Kidney tubule cell (primary cell): ENCODE results near the gene MYO9A.

Experiments
- DNase-seq: peaks from one replicate; pipeline ENCODE4 v3.0.0-alpha.2; 2018; ENCODE audit warnings: low spot score

Gene MYO9A

DNA sequence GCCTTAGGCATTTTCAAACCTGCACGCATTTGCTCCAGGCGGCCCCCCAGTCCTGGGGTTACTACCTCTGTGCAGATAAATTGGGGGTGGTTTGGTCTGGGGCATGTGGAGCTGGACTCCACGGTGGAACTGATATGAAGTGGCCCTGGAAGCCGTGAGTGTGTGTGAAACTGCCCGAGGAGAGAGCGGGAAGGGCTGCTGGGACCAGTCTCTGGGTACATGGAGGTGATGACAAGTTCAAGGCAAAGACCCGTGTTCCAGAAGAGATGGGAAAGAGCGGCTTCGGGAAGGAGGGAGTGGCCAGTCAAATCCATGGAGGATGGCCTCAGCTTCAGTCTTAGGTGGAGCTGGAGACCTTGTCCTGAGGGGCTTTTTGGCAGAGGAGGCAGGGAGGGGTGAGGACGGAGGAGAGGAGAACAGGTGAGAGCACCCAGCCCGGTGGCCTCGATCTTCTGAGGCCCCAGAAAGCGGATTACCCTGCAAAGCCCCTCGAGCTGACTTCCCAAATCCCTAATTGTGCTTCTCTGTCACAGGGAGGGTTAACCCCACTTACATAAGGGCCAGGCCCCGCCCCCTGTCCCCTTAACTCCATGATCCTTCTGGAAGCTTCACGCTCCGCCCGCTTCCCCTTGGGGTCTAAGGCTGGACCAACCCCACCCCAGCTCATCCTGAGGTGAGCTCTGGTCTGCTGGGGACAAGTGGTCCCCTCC is 309.5 kb downstream of the MYO9A start:
- DNase-seq, result no peak

DNA sequence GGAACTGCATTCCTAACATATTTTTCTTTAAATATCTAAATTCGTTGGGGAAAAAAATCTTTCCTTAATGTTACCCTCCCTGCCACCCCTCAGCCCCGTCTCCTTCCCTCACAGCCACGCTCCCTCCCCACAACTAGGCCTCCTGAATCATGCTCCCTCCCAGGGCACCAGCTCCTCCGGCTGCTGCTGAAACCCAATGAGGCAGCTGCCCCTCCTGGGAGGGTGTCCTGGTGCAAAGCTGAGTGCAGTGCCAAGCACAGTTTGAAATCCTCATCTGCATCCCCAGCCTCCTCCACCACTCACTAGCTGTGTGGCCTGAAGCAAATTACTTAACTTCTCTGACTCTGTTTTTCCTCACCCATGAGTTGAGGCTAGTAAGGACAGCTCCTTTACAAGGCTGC is 310.3 kb downstream of the MYO9A start:
- peak; percentile 17 for DNase-seq

DNA sequence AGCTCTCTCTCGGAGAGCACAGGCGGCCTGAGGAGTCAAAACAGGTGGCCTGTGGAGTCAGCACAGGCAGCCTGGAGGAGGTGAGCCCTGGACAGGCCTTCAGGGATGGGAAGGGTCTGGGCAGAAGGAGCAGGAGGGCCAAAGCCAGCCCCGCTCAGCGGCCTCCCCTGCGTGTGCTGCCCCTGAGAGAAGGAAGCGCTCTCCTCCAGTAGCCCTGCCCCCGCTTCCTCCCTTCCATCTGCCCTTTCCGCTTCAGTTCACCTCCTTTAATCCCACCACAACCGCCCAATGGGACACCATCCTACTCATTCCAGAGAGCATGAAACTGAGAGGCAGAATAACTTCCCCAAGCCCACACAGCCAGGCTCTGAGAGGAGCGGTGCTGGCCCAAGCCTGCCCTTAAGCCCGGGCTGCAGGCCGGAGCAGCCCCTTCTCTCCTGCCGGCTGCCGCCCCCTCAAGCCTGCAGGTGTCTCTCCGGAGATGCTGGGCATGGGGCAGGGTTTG is 310.8 kb downstream of the MYO9A start:
- peak; percentile 15 for DNase-seq

DNA sequence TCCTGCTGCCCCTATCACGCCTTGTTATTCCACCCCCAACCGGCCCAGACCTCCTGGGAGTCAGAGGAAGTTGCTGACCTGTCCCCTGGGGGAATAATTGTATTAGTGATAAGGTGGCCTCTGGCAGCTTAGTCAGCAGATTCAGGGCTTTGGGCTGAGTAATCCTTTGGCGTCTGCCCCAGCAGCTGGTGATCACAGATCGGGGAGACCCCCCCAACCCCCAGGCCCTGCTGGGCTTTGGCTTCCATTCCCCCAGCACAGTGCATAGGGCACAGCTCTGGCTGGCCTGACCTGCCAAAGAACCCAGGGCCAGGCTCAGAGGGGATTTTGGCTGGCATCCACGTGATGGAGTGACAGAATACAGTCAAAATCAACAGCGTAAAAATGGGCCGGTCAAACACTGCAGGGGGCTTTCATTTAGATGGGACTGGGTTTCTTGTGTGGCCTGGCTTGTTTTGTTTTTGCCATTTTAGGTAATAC is 311.5 kb downstream of the MYO9A start:
- DNase-seq, result peak; percentile 61

DNA sequence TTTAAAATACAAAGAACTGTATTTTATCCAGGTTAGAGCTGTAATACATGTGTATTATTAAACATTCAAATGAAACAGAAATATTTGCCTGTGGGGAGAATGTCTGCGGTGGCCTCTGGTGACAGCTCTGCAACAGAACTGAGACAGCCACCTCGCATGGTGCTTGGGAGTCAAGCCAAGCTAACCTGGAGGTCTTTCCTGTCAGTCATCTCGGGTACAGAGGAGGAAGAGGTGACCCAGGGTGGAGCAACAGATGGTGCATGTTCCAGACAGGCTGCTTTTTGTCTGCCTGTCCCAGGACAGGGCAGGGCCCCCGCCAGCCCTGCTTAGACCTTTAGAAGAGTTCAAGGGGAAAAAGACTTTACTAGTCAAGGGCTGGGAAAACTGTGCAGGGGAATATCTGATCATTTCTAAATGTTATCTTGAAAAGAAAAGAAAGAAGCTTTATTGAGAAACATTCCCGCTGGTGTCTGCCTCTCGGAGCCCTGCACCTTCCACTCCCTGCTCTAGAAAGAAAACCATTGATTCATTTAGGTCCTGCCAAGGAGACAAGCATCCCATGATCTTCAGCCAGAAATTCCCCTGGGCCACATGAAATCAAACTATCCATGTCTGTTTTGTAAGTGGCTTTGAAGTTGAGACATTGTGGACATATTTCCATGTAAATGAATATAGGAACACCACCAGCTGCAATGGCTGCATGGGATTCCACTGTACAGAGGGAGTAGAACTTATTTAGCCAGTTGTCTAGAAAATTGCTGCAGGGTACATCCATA is 313.1 kb downstream of the MYO9A start:
- DNase-seq, result peak; percentile 32

DNA sequence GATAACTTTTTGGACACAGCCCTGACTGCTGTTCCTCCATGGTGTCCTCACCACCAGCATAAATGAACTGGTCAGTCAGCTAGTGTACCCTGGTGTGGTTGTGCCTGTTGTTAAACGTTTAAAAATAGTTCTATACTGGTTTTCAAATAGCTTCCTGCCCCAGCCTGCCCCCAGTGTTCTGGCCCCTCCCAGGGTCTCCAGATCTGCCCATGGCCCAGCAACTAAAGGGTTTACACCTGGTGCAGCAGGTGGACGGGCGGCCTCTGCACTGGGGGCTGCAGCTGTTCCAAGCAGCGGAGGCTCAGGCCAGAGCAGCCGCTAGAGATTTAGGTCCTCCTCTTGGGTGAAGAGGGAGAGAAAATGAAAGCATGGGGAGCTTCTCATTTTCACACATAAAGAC is 313.7 kb downstream of the MYO9A start:
- DNase-seq, result no peak

DNA sequence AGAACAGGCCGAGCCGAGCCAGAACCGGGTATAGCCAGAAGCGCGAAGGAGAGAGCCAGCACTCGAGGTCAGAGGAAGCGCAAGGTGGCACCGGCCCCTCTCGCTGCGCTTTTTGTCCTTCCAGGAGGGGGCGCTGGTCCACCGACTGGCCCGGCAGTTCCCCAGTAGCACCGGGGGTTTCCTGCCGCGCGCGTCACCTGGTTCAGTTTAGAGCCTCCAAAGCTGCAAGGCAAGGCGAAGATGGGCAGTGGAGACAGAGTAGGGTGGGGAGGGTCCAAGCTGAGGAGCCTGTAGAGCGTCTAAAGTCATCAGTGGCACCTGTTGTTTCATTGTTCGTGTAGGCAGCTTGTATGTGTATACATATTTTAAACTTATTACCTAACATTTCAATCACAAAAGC is 315.2 kb downstream of the MYO9A start:
- no peak for DNase-seq

DNA sequence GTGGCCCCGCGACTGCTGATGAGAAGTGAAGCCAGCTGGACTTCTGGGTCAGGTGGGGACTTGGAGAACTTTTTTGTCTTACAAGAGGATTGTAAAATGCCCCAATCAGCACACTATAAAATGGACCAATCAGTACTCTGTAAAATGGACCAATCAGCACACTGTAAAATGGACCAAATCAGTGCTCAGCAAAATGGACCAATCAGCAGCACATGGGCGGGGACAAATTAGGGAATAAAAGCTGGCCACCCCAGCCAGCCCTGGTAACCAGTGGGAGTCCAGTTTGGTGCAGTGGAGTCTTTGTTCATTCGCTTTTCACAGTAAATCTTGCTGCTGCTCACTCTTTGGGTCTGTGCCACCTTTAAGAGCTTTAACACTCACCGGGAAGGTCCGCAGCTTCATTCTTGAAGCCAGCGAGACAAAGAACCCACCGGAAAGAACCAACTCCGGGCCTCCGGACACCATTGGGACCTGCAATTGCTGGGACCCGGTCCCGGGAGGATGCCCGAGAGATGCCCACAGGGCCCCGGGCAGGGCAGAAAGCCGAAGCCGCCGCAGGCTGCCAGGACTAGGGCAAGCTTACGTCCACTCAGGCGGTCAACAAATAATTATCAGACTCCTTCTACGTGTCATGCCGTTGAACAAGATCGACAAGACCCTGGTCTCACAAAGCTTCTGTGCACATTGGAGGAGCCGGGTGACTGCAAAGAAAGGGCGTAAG is 315.9 kb downstream of the MYO9A start:
- DNase-seq, result no peak

DNA sequence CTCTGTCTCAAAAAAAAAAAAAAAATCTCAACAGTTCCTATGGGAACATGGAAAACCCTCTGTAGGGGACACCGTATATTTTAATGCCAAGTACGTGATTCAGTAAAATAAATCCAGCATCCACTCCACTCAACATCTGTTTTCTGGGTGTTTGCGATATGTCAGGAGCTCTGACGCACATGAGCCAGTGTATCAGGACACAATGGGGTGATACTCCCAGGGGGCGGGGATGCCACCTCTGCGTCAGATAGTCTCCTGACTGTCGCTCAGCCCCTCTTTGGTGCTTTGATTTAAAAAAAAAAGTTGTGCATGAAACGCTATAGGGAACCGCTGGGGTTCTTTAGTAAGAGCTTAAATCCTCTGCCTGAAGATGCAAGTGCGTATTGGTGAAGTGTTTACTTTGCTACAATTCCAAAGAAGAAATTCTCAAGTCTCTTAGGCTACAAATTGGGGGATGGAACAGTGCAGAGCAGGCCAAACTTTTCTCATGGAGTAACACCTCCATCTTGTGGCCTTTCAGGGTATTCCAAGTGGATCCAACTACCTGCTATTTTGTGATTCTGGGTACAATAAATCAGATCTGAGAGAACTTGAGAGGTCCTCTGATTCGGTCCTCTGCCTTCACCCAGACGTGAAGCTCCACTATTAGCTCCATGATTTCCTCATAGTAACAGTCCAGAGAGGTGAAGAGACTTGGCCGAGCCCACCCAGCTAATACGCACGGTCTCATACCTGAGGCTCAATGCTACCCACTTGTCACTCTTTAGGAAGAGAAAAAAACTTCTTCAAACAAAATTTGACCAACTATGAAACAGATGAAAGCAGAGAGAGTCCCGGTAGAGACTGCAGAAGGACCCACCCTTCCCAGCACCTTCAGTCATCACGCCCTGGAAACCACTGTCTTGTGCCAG is 316.9 kb downstream of the MYO9A start:
- DNase-seq, result peak; percentile 79

DNA sequence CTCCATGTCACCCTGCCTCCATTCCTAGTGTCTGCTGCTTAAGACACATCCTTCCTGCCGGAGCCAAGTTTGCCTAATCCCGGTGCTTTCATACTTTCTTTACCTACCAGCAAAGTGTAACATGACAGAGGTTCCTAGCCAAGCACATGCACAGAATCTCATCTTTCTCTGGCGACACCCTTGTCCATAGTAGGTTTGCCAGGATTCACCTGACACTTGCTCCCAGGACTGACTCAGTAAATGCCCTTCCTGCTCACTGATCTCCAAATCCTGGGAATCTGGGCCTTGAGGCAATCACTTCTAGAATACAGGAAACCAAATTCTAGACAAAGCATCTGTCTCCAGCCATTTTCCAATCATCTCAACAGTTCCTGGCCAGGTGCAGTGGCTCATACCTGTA is 317.8 kb downstream of the MYO9A start:
- DNase-seq, result peak; percentile 93

DNA sequence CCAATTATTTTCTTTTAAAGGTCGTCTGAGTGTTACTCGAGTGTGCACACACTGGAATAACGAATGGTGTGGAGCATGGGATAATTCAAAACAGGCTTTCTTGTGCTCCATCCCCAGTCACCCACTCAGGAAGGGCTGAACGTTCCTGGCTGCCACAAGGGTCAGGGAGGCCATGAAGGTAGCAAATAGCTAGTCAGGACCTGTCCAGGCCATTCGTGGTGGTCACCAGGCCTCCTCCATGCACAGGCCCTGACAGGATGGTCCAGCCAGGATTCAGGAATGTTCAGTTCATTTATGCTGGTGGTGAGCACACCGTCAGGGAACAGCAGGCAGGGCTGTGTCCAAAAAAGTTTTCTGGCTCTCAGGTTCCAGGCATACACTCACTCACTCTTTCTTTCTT is 319.3 kb downstream of the MYO9A start:
- no peak for DNase-seq

DNA sequence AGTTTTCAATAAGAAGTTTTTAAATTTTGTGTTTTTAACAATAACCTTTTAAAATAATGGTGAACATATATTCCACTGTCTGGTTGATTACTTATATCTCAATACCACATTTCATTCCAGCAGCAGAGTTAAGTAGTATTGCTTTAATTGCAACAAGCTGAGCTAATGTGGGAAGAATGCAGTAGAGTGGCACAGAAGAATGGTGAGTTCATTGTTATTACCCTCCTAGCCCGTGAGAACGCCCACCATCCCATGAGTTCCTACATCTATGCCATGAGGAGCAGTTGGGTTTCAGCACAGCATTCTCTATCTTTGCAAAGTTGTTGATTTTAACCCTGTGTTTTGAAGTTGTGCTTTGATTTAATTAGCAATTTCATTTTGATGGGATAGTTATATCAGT is 325.4 kb downstream of the MYO9A start:
- peak; percentile 86 for DNase-seq

DNA sequence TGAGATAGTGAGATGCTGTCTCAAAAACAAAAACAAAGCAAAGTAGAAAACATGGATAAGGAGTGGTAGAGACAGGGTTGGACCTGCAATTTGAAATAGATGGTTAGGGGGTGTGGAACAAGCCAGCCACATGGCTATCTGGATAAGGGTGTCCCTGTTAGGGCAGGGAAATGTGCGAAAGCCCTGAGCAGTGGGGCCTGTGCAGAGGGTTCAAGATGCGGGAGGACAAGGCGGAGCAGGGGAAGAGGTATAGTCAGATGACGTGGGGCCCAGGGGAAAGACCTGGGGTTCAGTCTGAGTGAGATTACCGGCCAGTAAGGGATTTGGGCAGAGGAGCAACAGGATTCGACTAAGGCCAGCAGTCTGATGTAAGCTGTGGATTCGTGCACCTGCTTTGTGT is 326.0 kb downstream of the MYO9A start:
- DNase-seq, result no peak

DNA sequence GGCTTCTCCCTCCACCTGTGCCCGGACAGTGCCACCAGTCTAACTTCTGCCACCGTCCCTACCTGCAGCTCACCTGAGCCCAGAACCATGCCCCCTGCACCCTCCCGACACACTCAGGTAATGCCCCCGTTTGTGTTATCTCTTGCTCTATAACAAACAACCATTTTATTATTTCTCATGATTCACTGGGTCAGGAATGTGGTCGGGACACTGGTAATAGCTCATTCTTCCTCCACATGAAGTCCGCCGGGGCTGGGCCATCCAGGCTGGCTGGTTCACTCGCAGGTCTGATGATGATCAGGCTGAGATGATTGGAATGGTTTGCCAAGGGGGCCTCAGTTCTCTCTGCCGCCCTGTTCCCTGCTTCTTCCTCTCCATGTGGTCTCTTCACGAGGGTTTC is 327.9 kb downstream of the MYO9A start:
- peak; percentile 82 for DNase-seq

DNA sequence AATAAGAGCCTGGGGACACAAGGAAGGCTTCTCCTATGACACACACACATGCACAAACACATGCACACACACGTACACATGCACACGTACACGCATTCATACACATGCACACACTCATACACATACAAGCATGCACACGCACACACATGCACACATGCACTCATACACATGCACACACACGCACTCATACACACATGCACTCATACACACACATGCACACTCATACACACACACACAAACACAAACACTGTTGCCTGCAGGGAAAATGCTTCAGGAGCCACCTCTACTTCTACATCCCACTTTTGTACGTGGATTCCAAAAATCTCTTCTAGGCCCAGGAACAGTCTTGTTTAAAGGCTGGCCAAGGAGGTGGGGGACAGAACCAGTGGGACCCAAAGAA is 328.3 kb downstream of the MYO9A start:
- DNase-seq, result no peak

DNA sequence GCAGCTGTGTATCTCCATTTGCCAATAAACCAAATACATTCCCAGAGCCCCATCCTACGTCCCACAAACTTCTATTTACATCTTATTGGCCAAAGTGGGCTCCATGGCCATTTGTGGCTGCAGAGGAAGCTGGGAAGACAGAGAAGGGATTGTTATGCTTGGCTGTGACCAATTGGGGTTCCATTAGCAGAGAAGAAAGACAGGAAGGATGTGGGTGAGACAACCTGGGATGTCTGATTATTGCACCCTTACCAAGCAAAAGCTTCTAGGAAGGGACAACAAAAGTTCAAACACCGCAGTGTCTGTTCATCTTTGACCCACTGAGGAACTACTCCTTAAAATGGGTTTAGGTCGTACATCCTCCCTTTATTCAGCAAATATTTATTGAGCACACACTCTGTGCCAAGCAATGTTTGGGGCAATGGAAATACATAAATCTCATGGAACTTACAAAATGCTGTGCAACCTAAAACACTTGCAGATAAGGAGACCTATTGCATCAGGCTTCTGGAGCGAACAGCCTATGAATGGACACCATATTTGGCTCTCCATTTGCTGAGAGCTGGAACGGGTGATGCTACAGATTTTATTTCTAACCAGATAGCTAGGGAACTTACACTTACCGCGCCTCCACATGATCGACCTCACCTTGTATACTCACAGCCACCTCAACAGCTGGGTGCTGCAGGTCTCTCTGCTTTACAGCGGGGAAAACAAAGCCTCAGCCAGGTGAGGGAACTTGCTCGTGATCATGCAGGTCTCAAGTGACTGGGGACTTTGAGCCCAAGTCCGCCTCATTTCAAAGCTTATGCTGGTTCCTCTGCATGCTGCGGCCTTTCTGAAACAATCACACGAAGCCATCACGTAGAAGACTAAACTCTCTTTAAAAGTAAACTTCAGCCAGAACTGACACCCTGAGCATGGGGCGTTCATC is 329.0 kb downstream of the MYO9A start:
- DNase-seq, result no peak

DNA sequence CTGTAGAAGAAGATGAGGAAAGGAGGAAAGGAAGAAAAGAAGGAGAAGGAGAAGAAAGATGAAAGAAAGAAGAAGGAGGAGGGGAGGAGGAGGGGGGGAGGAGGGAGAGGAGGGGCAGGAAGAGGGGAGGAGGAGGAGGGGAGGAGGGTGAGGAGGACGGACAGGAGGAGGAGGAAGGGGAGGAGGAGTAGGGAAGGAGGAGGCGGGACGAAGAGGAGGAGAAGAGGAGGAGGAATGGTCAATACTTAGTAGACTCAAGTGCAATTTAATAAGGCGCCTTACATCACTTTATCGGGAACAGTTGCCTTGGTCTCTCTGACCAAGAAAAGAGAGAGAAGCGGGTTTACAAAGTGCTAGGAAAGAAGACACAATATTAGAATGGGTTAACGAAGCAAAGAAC is 331.3 kb downstream of the MYO9A start:
- DNase-seq, result no peak

DNA sequence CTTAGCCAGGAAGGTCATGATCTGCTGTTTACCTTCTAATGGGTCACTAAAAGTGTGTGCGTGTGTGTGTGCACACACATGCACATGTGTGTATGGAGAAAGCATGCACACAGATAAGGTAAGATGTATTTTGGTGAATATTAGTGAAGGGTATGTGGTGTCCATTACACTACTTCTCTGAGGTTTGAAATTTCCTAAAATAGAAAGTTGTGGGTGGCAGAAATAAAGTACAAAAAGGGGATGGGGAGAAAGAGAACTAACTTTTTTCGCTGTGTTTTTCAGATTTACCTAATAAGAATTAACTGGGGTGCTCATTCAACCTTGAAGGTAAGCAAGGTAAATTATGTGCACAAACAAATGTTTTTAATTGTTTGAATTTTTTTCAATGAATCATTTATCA is 332.0 kb downstream of the MYO9A start:
- DNase-seq, result no peak

DNA sequence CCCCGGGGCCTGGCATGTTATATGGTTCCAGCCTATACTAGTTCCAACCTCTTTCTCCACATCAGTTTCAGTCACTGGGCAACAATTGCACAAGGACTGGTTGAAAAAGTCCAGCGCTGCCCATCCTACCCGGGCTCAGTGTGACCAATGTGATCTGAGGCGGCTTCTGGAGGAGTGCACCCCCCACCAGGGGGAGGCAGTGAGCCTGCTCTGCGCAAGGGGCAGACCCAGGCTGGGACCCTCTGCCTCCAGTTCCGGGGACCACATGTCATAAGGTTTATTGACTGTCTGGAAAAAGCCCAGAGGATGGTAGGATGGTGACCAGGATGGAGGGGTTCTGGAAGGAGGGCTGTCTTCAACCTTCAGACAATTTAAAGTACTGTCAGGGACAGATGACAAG is 333.2 kb downstream of the MYO9A start:
- DNase-seq, result no peak

DNA sequence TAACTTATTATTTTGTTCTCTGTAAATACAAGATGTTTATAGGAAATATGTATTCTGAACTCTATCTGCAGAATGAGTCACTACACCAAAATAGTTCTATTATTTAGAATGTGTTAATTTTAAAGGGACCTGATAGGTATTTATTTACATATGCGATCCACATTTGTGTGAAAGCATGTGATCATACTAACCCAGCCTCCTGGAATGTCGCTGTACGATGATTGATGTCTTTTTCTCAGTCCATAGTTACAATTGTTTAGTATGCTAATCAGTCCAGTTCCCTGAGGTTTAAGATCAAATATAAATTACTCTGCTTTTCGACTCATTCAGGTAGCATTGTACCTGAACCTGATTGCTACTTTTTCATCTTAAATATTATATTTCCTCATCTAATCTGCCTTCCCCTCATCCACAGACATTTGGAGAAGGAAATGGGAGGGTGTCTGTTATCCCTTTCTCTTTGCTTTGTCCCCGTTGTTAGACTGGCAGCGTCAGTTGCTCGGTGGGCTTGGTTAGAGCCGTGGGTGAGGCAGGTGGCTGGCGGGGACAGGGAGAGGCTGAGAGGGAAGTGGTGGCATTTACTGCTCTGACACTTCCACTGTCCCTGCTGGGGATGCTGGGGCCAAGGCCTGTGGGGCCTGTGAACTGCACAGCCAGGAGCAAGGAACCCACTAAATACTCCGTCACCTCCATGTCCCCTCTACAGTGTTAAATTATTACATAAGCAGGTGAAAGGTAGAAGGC is 335.4 kb downstream of the MYO9A start:
- no peak for DNase-seq
